ENCODE measurements around the gene ATXN2. TPM values are rescaled to one million over a fixed set of nuclear protein-coding genes. Genes with fewer than 3 reads are reported as not detected.

The ATXN2 gene
- polyA plus RNA-seq, 1 donor, result 54.3 TPM

- no peak for DNase-seq
- Histone ChIP-seq H3K4me1 (ENCODE audit: control insufficient read depth, insufficient read depth, low read length) (peaks cover 4% of the 10 kb centered on the region), H3K36me3 (ENCODE audit: control insufficient read depth, insufficient read depth, low read length) (no peaks in the 10 kb centered on the region), H3K4me3 (ENCODE audit: low read length) (no peak overlapping the region), H3K27me3 (ENCODE audit: control insufficient read depth, insufficient read depth, low read length) (no peaks in the 10 kb centered on the region), H3K27ac (ENCODE audit: low read length) (peak overlapping the region; percentile 12), H3K9me3 (ENCODE audit: control insufficient read depth, low read depth, low read length) (no peaks in the 10 kb centered on the region)
- WGBS (ENCODE audit: insufficient coverage, low lambda C conversion rate), result no CpG with 5 or more reads among the region's 21 CpGs
These were observed 169.2 kb downstream of the ATXN2 start for GRCh38 chr12:111429828-111430432.

GRCh38 chr12:111428728-111429175 is 170.4 kb downstream of the ATXN2 start:
- no peak for DNase-seq
- Histone ChIP-seq H3K9me3 (ENCODE audit: control insufficient read depth, low read depth, low read length) (no peaks in the 10 kb centered on the region), H3K4me3 (ENCODE audit: low read length) (no peak overlapping the region), H3K4me1 (ENCODE audit: control insufficient read depth, insufficient read depth, low read length) (peaks cover 4% of the 10 kb centered on the region), H3K27me3 (ENCODE audit: control insufficient read depth, insufficient read depth, low read length) (no peaks in the 10 kb centered on the region), H3K36me3 (ENCODE audit: control insufficient read depth, insufficient read depth, low read length) (no peaks in the 10 kb centered on the region), H3K27ac (ENCODE audit: low read length) (no peak overlapping the region)
- WGBS (ENCODE audit: insufficient coverage, low lambda C conversion rate), result no CpG with 5 or more reads among the region's 21 CpGs

- H3K36me3 ChIP-seq (ENCODE audit: control insufficient read depth, insufficient read depth, low read length), result no peaks in the 10 kb centered on the region
- DNase-seq, result no peak
- WGBS (ENCODE audit: insufficient coverage, low lambda C conversion rate), result no CpG with 5 or more reads among the region's 9 CpGs
- no peaks in the 10 kb centered on the region for H3K27me3 ChIP-seq (ENCODE audit: control insufficient read depth, insufficient read depth, low read length)
- no peak overlapping the region for H3K4me3 ChIP-seq (ENCODE audit: low read length)
- H3K27ac ChIP-seq (ENCODE audit: low read length), result no peak overlapping the region
- no peaks in the 10 kb centered on the region for H3K9me3 ChIP-seq (ENCODE audit: control insufficient read depth, low read depth, low read length)
- H3K4me1 ChIP-seq (ENCODE audit: control insufficient read depth, insufficient read depth, low read length), result peaks cover 4% of the 10 kb centered on the region
These were observed 170.9 kb downstream of the ATXN2 start for GRCh38 chr12:111428081-111428727.

GRCh38 chr12:111427417-111428074 is 171.6 kb downstream of the ATXN2 start:
- DNase-seq, result no peak
- no CpG with 5 or more reads among the region's 7 CpGs for WGBS (ENCODE audit: insufficient coverage, low lambda C conversion rate)
- Histone ChIP-seq H3K9me3 (ENCODE audit: control insufficient read depth, low read depth, low read length) (no peaks in the 10 kb centered on the region), H3K36me3 (ENCODE audit: control insufficient read depth, insufficient read depth, low read length) (no peaks in the 10 kb centered on the region), H3K27me3 (ENCODE audit: control insufficient read depth, insufficient read depth, low read length) (no peaks in the 10 kb centered on the region), H3K4me1 (ENCODE audit: control insufficient read depth, insufficient read depth, low read length) (peaks cover 4% of the 10 kb centered on the region), H3K4me3 (ENCODE audit: low read length) (no peak overlapping the region), H3K27ac (ENCODE audit: low read length) (no peak overlapping the region)

- no peaks in the 10 kb centered on the region for H3K27me3 ChIP-seq (ENCODE audit: control insufficient read depth, insufficient read depth, low read length)
- H3K27ac ChIP-seq (ENCODE audit: low read length), result no peak overlapping the region
- H3K9me3 ChIP-seq (ENCODE audit: control insufficient read depth, low read depth, low read length), result no peaks in the 10 kb centered on the region
- no peaks in the 10 kb centered on the region for H3K36me3 ChIP-seq (ENCODE audit: control insufficient read depth, insufficient read depth, low read length)
- DNase-seq, result no peak
- no CpG with 5 or more reads among the region's 11 CpGs for WGBS (ENCODE audit: insufficient coverage, low lambda C conversion rate)
- no peaks in the 10 kb centered on the region for H3K4me1 ChIP-seq (ENCODE audit: control insufficient read depth, insufficient read depth, low read length)
- H3K4me3 ChIP-seq (ENCODE audit: low read length), result no peak overlapping the region
These were observed 172.6 kb downstream of the ATXN2 start for GRCh38 chr12:111426344-111427185.

- WGBS (ENCODE audit: insufficient coverage, low lambda C conversion rate), result 60% methylated on average over 1 of the region's 8 CpGs
- Histone ChIP-seq H3K27ac (ENCODE audit: low read length) (no peak overlapping the region), H3K36me3 (ENCODE audit: control insufficient read depth, insufficient read depth, low read length) (peaks cover 3% of the 10 kb centered on the region)
These were observed 173.5 kb downstream of the ATXN2 start for GRCh38 chr12:111425655-111426054.

GRCh38 chr12:111424793-111425251 is 174.3 kb downstream of the ATXN2 start:
- no CpG with 5 or more reads among the region's 6 CpGs for WGBS (ENCODE audit: insufficient coverage, low lambda C conversion rate)
- DNase-seq, result no peak
- Histone ChIP-seq H3K36me3 (ENCODE audit: control insufficient read depth, insufficient read depth, low read length) (peaks cover 5% of the 10 kb centered on the region), H3K9me3 (ENCODE audit: control insufficient read depth, low read depth, low read length) (no peaks in the 10 kb centered on the region), H3K27me3 (ENCODE audit: control insufficient read depth, insufficient read depth, low read length) (no peaks in the 10 kb centered on the region), H3K4me1 (ENCODE audit: control insufficient read depth, insufficient read depth, low read length) (no peaks in the 10 kb centered on the region), H3K4me3 (ENCODE audit: low read length) (no peak overlapping the region), H3K27ac (ENCODE audit: low read length) (no peak overlapping the region)

More at GRCh38 chr12:111425655-111426054, 173.5 kb downstream of the ATXN2 start:
- Histone ChIP-seq H3K9me3 (ENCODE audit: control insufficient read depth, low read depth, low read length) (no peaks in the 10 kb centered on the region), H3K4me3 (ENCODE audit: low read length) (no peak overlapping the region), H3K4me1 (ENCODE audit: control insufficient read depth, insufficient read depth, low read length) (no peaks in the 10 kb centered on the region), H3K27me3 (ENCODE audit: control insufficient read depth, insufficient read depth, low read length) (no peaks in the 10 kb centered on the region)
- DNase-seq, result no peak

GRCh38 chr12:111424189-111424792 is 174.8 kb downstream of the ATXN2 start:
- H3K4me3 ChIP-seq (ENCODE audit: low read length), result no peak overlapping the region
- no peaks in the 10 kb centered on the region for H3K4me1 ChIP-seq (ENCODE audit: control insufficient read depth, insufficient read depth, low read length)
- H3K36me3 ChIP-seq (ENCODE audit: control insufficient read depth, insufficient read depth, low read length), result peaks cover 5% of the 10 kb centered on the region
- H3K27ac ChIP-seq (ENCODE audit: low read length), result no peak overlapping the region
- no CpG with 5 or more reads among the region's 11 CpGs for WGBS (ENCODE audit: insufficient coverage, low lambda C conversion rate)
- no peaks in the 10 kb centered on the region for H3K27me3 ChIP-seq (ENCODE audit: control insufficient read depth, insufficient read depth, low read length)
- DNase-seq, result no peak
- H3K9me3 ChIP-seq (ENCODE audit: control insufficient read depth, low read depth, low read length), result no peaks in the 10 kb centered on the region

- no CpG with 5 or more reads among the region's 7 CpGs for WGBS (ENCODE audit: insufficient coverage, low lambda C conversion rate)
- Histone ChIP-seq H3K9me3 (ENCODE audit: control insufficient read depth, low read depth, low read length) (peaks cover 3% of the 10 kb centered on the region), H3K4me3 (ENCODE audit: low read length) (no peak overlapping the region), H3K27ac (ENCODE audit: low read length) (no peak overlapping the region), H3K27me3 (ENCODE audit: control insufficient read depth, insufficient read depth, low read length) (no peaks in the 10 kb centered on the region), H3K4me1 (ENCODE audit: control insufficient read depth, insufficient read depth, low read length) (no peaks in the 10 kb centered on the region), H3K36me3 (ENCODE audit: control insufficient read depth, insufficient read depth, low read length) (peaks cover 5% of the 10 kb centered on the region)
- no peak for DNase-seq
These were observed 178.6 kb downstream of the ATXN2 start for GRCh38 chr12:111420494-111420893.

- no peak for DNase-seq
- no peaks in the 10 kb centered on the region for H3K4me1 ChIP-seq (ENCODE audit: control insufficient read depth, insufficient read depth, low read length)
- peaks cover 3% of the 10 kb centered on the region for H3K9me3 ChIP-seq (ENCODE audit: control insufficient read depth, low read depth, low read length)
- no peak overlapping the region for H3K27ac ChIP-seq (ENCODE audit: low read length)
- no peak overlapping the region for H3K4me3 ChIP-seq (ENCODE audit: low read length)
- peaks cover 5% of the 10 kb centered on the region for H3K36me3 ChIP-seq (ENCODE audit: control insufficient read depth, insufficient read depth, low read length)
- no peaks in the 10 kb centered on the region for H3K27me3 ChIP-seq (ENCODE audit: control insufficient read depth, insufficient read depth, low read length)
- WGBS (ENCODE audit: insufficient coverage, low lambda C conversion rate), result 100% methylated on average over 1 of the region's 5 CpGs
These were observed 179.3 kb downstream of the ATXN2 start for GRCh38 chr12:111419784-111420183.
